Liver (tissue), 3 donors: ENCODE results near the gene SMYD3.

Source experiments
- FOXA1 ChIP-seq: IDR thresholded peaks from 2 replicates; pipeline ENCODE4 v1.6.1; 2016; ENCODE audit warnings: antibody characterized with exemption
- FOXA2 ChIP-seq: IDR thresholded peaks from 2 replicates; pipeline ENCODE4 v1.6.1; 2016; ENCODE audit warnings: antibody characterized with exemption
- GABPA ChIP-seq, 2 donors: IDR thresholded peaks in 1 of 2; conservative IDR thresholded peaks in 1 of 2; 2 replicates each; pipeline ENCODE4 v1.6.1; 2016; ENCODE audit warnings: antibody characterized with exemption in 2 of 2, mild to moderate bottlenecking in 1 of 2, moderate library complexity in 1 of 2
- NR2F2 ChIP-seq: IDR thresholded peaks from 2 replicates; pipeline ENCODE4 v1.6.1; 2016; ENCODE audit warnings: antibody characterized with exemption
- RAD21 ChIP-seq, 2 donors: IDR thresholded peaks; 2 replicates each; pipeline ENCODE4 v1.6.1; 2016; ENCODE audit warnings: antibody characterized with exemption in 2 of 2, mild to moderate bottlenecking in 2 of 2
- SP1 ChIP-seq: IDR thresholded peaks from 2 replicates; pipeline ENCODE4 v1.6.1; 2018; ENCODE audit warnings: antibody characterized with exemption, mild to moderate bottlenecking
- TAF1 ChIP-seq: conservative IDR thresholded peaks from 2 replicates; pipeline ENCODE4 v1.6.1; 2016; ENCODE audit warnings: antibody characterized with exemption, mild to moderate bottlenecking
- YY1 ChIP-seq: IDR thresholded peaks from 2 replicates; pipeline ENCODE4 v1.6.1; 2016; ENCODE audit warnings: antibody characterized with exemption, mild to moderate bottlenecking
- TF ChIP-seq, protein P1 (sequence below): fragments of 150-350 bp; IDR thresholded peaks from 2 replicates; pipeline ENCODE4 v1.5.1; 2017; ENCODE audit warnings: improper control_type of control experiment, low read depth, low read length; ENCODE audit not compliant: missing input control
- TF ChIP-seq, protein P2 (sequence below): IDR thresholded peaks from 2 replicates; pipeline ENCODE4 v1.6.1; 2016; ENCODE audit warnings: antibody characterized with exemption
- TF ChIP-seq, protein P3 (sequence below): IDR thresholded peaks from 2 replicates; pipeline ENCODE4 v1.6.1; 2016; ENCODE audit warnings: antibody characterized with exemption, mild to moderate bottlenecking
- TF ChIP-seq, protein P4 (sequence below): IDR thresholded peaks from 2 replicates; pipeline ENCODE4 v1.6.1; 2016; ENCODE audit warnings: antibody characterized with exemption
- donor health status: healthy.
- donor health status: healthy.

DNA sequence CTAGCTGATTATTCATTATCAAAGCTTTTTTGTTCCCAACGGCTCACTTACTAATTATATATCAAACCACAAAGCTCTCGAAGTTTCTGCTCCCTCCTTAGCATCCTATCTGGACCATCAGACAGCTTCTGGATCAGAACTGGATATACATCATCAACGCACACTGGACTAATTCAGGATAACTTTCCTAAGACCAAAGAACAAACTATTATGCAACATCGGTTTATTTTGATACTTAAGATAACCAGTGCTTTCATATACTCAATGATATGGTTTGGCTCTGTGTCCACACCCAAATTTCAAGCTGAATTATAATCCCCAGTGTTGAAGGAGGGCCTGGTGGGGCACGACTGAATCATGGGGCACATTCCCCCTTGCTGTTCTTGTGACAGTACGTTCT lies 110.8 kb downstream of the SMYD3 start:
- TF ChIP-seq, protein P1, sequence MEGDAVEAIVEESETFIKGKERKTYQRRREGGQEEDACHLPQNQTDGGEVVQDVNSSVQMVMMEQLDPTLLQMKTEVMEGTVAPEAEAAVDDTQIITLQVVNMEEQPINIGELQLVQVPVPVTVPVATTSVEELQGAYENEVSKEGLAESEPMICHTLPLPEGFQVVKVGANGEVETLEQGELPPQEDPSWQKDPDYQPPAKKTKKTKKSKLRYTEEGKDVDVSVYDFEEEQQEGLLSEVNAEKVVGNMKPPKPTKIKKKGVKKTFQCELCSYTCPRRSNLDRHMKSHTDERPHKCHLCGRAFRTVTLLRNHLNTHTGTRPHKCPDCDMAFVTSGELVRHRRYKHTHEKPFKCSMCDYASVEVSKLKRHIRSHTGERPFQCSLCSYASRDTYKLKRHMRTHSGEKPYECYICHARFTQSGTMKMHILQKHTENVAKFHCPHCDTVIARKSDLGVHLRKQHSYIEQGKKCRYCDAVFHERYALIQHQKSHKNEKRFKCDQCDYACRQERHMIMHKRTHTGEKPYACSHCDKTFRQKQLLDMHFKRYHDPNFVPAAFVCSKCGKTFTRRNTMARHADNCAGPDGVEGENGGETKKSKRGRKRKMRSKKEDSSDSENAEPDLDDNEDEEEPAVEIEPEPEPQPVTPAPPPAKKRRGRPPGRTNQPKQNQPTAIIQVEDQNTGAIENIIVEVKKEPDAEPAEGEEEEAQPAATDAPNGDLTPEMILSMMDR: no peak
- no peak for TF ChIP-seq SP1
- TF ChIP-seq FOXA1: no peak
- no peak for TF ChIP-seq RAD21 (IDR thresholded peaks at IDR 0.05)
- no peak for TF ChIP-seq YY1
- TF ChIP-seq TAF1: no peak
- TF ChIP-seq, protein P2, sequence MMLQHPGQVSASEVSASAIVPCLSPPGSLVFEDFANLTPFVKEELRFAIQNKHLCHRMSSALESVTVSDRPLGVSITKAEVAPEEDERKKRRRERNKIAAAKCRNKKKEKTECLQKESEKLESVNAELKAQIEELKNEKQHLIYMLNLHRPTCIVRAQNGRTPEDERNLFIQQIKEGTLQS: no peak
- no peak for TF ChIP-seq FOXA2
- no peak for TF ChIP-seq GABPA (IDR thresholded peaks at IDR 0.05 in 1 of 2, conservative IDR thresholded peaks at IDR 0.05 in 1 of 2)
- TF ChIP-seq, protein P3, sequence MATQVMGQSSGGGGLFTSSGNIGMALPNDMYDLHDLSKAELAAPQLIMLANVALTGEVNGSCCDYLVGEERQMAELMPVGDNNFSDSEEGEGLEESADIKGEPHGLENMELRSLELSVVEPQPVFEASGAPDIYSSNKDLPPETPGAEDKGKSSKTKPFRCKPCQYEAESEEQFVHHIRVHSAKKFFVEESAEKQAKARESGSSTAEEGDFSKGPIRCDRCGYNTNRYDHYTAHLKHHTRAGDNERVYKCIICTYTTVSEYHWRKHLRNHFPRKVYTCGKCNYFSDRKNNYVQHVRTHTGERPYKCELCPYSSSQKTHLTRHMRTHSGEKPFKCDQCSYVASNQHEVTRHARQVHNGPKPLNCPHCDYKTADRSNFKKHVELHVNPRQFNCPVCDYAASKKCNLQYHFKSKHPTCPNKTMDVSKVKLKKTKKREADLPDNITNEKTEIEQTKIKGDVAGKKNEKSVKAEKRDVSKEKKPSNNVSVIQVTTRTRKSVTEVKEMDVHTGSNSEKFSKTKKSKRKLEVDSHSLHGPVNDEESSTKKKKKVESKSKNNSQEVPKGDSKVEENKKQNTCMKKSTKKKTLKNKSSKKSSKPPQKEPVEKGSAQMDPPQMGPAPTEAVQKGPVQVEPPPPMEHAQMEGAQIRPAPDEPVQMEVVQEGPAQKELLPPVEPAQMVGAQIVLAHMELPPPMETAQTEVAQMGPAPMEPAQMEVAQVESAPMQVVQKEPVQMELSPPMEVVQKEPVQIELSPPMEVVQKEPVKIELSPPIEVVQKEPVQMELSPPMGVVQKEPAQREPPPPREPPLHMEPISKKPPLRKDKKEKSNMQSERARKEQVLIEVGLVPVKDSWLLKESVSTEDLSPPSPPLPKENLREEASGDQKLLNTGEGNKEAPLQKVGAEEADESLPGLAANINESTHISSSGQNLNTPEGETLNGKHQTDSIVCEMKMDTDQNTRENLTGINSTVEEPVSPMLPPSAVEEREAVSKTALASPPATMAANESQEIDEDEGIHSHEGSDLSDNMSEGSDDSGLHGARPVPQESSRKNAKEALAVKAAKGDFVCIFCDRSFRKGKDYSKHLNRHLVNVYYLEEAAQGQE: no peak
- TF ChIP-seq NR2F2: no peak
- TF ChIP-seq, protein P4, sequence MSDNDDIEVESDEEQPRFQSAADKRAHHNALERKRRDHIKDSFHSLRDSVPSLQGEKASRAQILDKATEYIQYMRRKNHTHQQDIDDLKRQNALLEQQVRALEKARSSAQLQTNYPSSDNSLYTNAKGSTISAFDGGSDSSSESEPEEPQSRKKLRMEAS: no peak
